Kidney capillary endothelial cell (primary cell): ENCODE results near the gene AFG1L.
"Not testable (repeated sequence)": the region's sequence is repeated elsewhere in the genome, so short reads cannot be mapped to it uniquely, and the experiment has no call there.

Source experiments
- DNase-seq: peaks from one replicate; pipeline ENCODE4 v3.0.0-alpha.2; 2018; ENCODE audit warnings: low spot score

Gene AFG1L

DNA sequence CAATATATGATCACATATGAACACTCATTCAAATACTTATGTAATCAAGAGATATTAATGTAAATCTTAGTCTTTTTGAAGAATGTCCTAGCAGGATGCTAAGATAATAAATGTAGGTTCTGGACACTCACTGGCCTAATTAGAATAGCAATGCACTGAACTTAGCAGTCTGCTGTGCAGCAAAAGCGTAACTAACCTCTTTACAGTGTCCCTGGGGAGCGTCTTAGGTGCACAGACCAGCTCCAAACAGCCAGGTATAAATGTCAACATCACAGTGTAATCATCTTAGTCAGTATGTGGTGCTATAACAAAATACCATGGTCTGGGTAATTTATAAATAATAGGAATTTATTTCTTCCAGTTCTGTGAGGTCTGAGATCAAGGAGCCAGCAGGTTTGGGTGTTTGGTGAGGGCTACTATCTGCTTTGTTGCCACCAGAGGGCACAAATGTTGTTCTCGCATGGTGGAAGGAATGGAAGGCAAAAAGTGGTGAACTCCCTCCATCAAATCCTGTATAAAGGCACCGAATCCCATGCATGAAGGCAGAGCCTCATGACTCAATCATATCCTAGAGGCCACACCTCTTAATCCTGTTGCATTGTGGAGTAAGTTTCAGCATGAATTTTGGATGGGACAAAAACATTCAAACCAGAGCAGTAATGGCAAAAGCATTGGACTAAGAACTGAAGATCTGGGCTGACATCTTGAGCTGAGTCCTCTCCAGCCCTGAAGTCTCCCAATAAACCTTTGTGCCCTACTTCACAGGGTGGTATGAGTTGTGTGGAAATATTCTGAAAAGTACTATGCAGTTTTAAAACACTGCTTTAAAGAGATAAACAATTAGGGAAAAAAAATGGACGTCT is 224.1 kb downstream of the AFG1L start:
- DNase-seq: no peak

DNA sequence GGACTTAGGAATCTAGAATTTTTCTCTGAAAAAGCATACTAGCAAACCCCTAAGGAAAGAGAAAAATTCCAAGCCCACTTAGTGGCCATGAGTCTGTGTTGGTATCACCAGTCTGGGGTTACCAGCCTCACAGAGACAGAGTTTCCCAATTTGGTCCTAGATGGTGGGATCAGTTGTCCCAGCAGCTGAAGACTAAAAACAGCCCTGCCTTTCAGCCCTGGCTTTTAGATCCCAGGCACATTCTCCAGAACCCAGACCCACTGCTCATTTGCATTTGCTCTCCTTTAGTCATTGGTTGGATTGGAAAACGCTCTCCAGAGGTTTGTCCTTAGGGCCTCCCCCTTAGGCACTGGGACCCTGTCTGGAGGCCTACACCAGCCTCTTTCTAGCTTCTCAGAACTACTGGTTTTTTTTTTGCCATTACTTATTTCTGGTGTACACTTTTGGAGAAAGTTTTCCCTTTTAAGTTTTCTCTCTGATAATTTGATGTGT is 226.8 kb downstream of the AFG1L start:
- DNase-seq: no peak

DNA sequence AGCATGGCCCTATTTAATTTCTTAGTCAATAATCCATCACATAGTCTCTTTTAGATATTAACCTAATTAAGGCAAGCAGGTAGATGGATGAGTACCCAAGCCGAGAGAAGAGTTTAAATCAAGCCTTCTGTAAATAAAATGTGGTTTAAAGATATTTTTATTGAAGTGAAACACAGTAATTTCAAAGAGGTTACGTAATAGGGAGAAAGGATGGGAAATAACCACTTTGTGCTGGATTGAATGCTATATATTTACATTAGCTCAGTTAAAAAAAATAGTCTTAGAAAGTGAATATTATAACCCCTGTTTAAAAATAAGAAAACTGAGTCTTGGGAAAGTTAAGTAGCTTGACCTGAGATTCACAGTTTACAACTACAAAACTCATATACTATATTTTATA is 228.8 kb downstream of the AFG1L start:
- no peak for DNase-seq

DNA sequence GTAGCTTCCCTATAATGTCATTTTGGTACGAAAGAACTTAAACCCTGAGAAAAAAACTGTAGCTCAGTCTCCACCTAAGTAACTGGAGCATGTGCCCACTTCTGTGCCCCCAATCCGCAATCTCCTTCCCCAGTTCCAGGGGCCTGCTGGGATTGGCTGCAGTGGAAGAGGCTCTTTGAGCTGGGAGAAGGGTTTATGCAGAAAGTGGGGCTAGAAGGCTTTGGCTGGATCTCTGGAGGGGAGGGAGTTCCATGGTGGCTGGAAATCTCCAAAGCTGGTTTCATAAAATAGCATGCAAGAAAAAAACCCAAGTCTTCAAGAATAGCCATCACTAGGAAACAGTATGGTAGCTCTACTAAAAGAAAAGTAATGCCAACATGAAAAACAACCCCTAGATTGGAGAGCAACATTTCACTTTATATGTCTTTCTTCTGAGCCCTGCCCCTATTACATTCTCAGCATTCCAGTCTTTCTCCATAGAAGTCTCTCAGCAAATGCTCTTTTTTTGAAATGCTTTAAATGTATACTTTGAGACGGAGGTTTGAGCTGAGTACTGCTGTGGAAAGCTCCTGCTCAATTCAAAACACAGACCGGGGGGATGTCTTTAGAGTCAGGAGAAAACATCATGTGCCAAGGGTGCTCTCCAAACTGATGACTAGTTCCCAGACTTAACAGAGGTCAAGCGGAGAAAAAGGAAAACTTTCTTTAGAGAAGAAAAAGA is 229.8 kb downstream of the AFG1L start:
- DNase-seq: no peak

DNA sequence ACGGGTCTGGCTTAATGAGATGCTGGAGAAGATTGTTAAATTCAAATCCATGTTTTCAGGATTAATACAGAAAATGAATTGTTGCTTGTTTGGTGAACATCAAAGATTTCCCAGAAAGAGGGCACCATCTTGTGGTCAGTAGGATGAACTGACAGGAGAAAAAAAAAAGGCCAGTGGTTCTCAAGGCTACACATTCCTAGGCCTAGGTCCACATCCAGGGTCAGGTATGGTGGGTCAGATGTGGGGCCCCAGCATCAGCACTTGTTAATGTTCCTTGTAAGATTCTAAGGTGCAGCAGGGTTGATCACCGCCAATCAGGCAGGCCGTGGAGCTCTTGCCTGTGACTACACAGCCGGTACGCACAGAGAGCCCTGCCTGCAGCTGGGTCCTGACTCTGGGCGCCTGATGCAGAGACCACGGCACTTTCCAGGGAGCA is 231.9 kb downstream of the AFG1L start:
- DNase-seq: peak; percentile 36

DNA sequence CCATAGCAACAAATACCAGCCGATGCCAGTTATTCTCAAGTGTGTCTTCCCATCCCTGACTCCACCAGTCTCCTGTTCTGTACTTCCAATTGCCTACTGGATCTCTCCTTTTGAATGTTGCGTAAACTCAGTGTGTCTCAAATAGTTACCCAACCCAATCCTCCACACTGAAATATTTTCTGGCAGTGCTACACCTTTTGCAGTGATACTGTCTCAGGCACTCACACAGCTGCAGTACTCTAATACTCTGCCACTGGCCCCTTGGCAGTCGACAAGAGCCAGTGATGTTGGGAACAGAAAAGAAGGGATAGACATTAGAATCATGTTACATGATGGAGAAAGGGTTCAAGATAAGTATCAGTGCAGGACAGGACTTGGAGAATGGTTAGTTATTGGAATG is 234.0 kb downstream of the AFG1L start:
- no peak for DNase-seq

DNA sequence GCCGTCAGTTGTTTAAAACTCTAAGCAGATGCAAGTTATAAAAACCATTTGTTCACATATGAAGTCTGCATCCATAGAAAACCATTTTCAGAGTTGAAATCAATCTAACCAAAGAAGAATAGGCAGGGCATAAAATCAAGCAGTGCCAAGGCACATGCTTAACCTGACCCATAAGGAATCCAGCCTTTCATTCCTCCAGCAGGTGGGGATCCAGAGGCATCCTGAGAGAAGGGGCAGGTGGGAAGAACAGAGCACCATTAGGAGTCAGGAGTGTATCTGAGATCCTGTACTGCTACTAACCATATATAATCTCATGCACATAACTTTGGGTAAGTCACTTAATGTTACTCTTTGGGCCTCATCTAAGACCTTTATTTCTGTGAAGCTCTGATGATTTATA is 236.5 kb downstream of the AFG1L start:
- DNase-seq: no peak

DNA sequence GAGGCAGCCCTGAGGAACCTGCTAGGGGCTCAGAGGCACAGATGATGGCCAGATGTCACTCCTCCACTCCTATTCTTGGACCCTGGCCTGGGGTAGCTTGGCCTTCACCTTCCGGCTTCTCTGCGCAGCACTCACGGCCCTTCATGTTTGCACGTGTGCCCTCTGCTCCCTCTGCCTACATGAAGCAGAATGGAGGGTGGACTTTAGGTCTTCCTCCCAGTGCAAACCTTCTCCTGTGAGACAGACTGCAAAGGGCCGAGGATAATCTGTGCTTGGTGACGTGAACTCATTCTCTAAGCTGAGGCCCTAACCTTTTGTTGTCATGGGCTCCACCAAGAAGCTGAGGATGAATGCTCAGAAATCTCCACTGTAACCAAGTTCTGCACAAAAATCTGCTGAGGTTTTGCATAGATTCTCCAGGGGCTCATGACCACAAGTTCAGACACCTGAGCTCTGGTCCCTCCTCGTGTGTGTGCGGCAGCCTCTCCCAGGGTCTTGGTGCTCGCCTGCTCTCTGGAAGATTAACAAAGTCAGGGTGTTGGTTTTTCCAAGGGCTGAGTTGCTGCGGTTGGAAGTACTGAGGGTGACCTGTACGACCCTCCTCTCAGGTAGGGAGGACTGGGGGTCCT is 240.4 kb downstream of the AFG1L start:
- no peak for DNase-seq

DNA sequence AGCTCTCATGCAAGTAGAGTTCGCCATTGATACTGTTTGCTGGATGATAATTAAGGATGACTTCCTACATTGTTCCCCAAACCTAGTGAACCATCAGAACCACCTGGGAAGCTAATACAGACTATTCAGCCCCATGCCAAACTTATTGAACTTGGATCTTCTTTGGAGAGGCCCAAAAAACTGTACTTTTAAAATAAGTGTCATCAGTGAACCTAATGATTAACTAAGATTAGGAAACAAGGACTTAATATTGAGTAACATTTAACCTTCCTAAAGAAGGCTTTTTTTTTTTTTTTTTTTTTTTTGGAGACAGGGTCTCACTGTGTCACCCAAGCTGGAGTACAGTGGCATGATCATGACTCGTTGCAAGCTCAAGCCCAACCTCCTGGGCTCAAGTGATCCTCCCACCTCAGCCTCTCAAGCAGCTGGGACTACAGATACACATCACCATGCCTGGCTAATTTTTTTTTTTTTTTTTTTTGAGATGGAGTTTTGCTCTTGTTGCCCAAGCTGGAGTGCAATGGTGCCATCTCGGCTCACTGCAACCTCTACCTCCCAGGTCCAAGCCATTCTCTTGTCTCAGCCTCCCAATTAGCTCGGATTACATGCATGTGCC is 241.2 kb downstream of the AFG1L start:
- DNase-seq: not testable (repeated sequence)

DNA sequence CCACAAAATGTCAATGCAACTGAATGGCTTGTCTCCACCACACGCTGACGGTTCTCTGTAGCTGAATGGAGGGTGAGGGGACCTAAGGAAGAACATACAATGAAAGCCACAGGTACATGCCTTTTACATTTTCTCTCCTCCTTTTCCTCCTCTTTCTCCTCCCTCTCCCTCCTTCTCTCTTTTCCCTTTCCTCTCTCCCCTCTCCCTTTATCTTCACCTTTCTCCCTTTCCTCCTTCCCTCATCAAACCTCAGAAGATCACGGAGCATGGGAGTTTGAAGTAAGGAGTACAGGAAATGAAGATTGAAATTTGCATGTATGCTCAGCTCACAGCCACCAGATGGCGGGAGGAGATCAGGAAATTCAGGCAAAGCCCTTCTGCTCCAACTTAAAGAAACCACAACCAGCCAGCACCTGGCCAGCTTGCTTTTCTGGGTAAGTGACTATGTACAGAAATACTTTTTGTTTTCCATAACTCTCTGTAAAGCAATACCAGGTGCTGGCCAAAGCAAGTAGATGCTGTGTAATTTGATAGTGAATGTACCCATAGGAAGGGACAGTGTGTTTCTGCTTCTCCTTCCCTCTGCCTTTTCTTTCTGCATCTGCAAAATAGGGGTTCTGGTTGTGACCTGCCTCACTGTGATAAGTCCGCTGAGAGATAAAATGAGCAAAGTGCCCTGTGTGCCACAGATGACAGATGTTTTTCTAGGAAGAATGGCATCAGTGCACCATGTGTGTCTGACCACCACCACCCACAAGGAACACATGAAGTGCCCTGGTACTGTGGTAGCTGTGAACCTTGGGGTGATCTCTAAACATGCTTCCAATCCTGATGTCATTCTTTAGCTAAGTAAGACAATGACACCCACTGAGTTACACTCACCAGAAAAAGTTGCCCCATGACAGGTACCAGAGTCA is 247.2 kb downstream of the AFG1L start:
- peak; percentile 66 for DNase-seq

DNA sequence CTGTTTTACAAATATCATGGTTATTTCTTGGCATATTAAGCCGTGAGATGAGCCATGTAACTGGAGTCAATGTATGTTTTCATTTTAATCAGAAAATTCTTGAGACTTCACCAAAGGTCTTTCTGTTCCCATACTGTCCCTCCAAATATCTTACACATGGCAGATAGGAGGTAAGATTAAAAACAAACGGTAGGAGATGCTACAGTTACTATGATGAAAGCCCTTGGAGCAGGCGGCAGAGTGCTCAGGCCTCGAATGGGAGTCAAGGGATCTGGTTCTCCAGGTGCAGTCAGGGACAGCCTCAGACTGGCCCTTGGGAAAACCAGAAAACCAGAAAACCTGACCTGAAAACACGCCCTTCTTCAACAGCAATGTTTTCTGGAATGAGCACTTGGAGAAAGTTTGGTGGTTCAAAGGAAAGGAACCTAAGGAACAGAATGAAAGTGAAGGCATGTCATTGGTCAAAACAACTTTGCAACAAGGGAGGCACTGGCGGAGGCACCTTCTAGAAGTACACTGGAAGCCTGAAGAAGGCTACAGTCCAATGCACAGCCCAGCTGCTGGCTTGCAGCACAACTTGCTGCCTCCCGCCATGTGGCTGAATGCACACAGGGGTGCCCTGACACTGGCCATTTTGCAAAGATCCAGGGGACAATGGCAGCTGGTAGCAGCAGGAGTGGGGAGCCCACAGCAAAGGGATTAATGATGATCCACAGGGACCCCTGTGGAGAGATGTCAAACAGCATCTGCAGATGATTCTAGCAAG is 248.5 kb downstream of the AFG1L start:
- DNase-seq: no peak

DNA sequence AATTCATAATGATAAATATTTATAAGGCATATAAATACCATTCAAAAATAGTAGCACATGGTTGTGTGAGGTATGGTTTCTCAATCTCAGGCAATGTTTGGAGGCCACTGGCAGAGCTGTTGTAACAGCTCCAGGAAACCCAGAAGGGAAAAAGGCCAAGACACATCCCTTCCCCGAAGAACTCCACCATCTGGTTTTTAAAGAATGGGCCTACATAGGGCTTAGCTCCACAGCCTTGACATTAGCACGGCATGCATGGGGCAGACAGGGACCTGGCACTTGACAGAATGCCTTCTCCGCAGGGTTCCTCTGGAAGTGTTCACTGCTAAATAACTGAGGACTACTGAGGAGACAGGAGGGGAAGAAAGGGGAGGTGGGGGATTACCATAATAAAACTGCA is 249.8 kb downstream of the AFG1L start:
- no peak for DNase-seq

DNA sequence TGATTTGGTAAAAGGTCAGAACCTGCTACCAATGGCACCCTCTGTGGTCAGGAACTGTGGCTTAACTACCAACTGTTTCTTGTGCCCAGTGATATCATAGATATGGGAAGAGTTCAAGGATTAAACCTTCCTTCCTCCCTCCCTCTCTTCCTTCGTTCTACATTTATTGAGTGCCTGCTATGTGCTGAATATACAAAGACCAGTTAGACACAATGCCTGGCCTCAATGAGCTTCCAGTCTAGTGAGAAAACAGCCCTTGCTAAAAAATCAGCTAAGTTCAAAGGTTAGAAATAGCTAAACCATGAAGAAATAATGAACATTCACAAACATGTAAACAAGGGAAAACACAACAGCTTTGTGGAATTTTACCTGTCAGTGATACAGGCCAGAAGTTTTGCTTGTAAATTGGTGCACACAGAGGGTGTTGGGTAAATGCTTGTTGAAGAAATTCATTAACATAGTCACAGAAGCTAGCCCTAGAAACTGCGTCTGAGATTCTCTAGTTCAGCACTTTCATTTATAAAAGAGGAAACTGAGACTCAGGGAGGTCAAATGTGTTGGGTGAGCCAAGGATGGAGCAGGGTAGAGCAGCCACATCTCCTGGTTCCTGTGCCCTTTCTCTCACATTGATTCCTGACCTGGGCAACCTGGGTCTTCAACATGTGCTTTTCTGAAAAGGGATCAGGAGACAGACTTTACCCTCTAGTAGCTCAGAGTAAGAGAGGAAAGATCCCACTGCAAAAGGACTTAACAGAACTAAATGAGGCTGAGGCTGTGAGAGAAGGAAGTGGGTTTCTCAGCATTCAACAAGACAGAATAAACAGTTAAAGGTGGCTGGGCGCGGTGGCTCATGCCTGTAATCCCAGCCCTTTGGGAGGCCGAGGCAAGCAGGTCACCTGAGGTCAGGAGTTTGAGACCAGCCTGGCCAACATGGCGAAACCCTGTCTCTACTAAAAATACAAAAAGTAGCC is 251.5 kb downstream of the AFG1L start:
- no peak for DNase-seq

DNA sequence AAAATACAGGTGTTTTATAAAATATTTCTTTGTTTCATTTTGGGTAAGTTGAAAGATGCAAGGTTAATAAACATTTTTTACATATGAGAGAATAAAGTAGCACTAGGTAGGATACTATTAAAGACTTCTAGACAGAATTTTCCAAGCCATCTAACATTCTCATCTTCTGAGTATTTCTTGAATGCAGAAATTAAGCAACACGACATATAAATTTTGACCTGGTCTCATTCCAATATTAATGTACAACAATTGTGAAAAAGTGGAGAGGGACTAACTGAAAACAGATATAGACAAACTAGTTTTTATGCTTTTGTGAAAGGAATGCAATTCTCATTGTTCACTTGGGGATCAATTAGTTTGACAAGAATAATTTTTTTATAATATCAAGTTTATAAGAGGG is 254.4 kb downstream of the AFG1L start:
- no peak for DNase-seq

DNA sequence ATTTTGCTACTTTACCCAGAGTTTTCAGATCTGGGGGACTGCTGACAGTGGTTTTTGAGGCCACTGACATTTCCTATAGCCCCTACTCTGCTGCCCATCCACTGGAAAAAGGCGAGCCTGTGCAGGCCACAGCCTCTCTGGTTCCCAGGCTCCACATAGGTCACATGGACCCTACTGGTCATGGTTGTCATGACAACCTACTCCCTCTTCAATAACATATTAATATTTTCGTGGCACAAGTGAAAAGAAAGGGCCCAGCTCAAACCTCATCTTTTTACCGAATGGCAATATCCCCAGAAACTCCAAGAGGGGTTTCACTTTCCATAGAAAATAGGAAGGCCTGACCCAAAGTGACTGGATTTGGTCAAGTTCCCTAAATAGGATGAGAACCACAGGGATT is 254.9 kb downstream of the AFG1L start:
- DNase-seq: no peak

DNA sequence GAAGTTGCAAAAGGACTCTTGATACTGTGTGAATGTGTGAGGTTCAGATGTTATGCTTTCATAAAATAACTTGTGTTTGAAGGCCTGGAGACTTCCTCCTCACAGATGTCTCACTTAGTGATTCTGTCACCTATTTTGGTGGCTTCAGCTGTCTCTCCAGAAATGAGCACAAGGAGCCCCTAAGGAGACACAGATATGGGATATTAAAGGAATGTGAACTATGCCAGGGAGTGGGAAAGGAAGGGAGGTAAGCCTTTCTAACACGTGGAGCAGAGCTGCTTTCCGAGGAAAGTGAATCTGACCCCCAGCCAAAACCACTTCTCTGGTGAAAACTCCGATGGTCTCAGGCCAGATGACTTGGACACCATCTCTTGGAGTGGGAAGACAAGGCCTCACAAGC is 255.4 kb downstream of the AFG1L start:
- DNase-seq: no peak

DNA sequence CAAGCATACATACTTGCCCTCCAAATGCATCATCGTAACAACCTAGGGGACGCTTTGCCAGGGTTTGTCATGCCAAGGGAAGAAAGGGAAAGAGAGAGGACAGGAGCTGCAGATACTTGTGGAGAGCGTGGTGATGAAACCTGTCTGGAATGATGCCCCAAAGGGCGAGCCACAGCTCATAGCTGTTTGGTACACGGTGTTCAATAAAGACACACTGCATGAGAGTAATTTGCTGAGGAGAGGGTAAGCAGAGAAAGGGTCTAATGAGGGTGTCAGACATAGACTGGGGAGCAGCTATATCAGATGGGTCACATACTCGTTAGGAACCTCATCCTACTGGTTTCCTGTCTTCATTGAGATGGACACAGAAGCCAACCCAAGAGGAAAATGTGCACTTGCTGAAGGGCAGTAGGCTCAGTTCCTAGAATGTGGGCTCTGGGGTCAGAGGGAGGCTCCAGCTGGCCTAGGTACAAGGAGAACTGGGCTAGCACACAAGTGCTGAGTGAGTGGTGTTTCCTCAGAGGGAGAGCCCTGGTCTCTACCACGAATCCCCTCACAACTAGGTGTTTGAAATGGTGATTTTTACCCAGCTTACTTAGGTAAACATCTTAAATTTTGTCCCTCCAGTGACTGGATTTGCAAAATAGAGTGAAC is 260.7 kb downstream of the AFG1L start:
- DNase-seq: no peak

DNA sequence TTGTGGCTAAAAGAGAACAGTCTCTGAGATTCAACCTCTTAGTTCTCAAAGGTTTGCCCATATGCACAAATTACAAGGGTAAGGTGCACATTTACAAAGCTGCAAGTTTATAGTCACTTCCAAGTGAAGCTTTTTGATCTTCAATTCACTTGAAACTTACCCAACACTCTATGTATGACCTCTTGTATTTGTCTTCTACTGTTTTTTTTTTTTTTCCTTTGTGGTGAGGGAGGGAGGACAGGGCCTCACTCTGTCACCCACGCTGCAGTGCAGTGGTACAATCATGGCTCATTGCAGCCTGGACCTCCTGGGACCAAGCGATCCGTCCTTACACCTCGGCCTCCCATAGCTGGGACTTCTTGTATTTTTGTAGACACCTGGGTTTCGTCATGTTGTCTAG is 261.4 kb downstream of the AFG1L start:
- DNase-seq: no peak
